HG03432 (cell line): ENCODE data around the gene SORCS2.
"Not testable (repeated sequence)": the region's sequence is repeated elsewhere in the genome, so short reads cannot be mapped to it uniquely, and the experiment has no call there.

Experiments used
- ATAC-seq: cut with Tn5 transposase; IDR thresholded peaks from one replicate; pipeline ENCODE4 v1.9.1; 2021; ENCODE audit warnings: mild to moderate bottlenecking, moderate library complexity; ENCODE audit not compliant: unreplicated experiment

Gene SORCS2

GRCh38 chr4:7559741-7560395 is 367.5 kb downstream of the SORCS2 start:
- no peak for ATAC-seq

GRCh38 chr4:7561557-7561956 is 369.2 kb downstream of the SORCS2 start:
- ATAC-seq, result no peak

GRCh38 chr4:7564242-7564641 is 371.9 kb downstream of the SORCS2 start:
- no peak for ATAC-seq

GRCh38 chr4:7565483-7565882 is 373.1 kb downstream of the SORCS2 start:
- no peak for ATAC-seq

- ATAC-seq, result no peak
Measured at GRCh38 chr4:7569810-7570783, 377.8 kb downstream of the SORCS2 start.

- ATAC-seq, result no peak
Measured at GRCh38 chr4:7571001-7571400, 378.7 kb downstream of the SORCS2 start.

- ATAC-seq, result no peak
Measured at GRCh38 chr4:7571701-7572100, 379.4 kb downstream of the SORCS2 start.

- no peak for ATAC-seq
Measured at GRCh38 chr4:7572894-7573293, 380.6 kb downstream of the SORCS2 start.

GRCh38 chr4:7573576-7574091 is 381.3 kb downstream of the SORCS2 start:
- no peak for ATAC-seq

GRCh38 chr4:7574287-7575014 is 382.1 kb downstream of the SORCS2 start:
- ATAC-seq, result no peak

- ATAC-seq, result no peak
Measured at GRCh38 chr4:7575426-7575825, 383.1 kb downstream of the SORCS2 start.

GRCh38 chr4:7577361-7578039 is 385.2 kb downstream of the SORCS2 start:
- not testable (repeated sequence) for ATAC-seq

- ATAC-seq, result no peak
Measured at GRCh38 chr4:7581477-7581876, 389.1 kb downstream of the SORCS2 start.

GRCh38 chr4:7582313-7583097 is 390.2 kb downstream of the SORCS2 start:
- ATAC-seq, result no peak

- ATAC-seq, result no peak
Measured at GRCh38 chr4:7584098-7584497, 391.8 kb downstream of the SORCS2 start.

GRCh38 chr4:7584606-7585159 is 392.3 kb downstream of the SORCS2 start:
- ATAC-seq, result no peak

GRCh38 chr4:7585768-7586167 is 393.4 kb downstream of the SORCS2 start:
- ATAC-seq, result no peak

- ATAC-seq, result no peak
Measured at GRCh38 chr4:7587433-7588405, 395.4 kb downstream of the SORCS2 start.
